B cell (primary cell): ENCODE measurements around the gene AK8.

Experiments used
- CTCF ChIP-seq: fragments of 200-600 bp; IDR thresholded peaks from one replicate; pipeline ENCODE4 v1.8.0; 2022; ENCODE audit warnings: antibody characterized with exemption, mild to moderate bottlenecking
- EZH2 ChIP-seq: IDR thresholded peaks from 2 replicates; pipeline ENCODE4 v1.6.1; 2012; ENCODE audit warnings: borderline replicate concordance, low read depth, mild to moderate bottlenecking, moderate library complexity, low read length; ENCODE audit not compliant: insufficient read depth, poor library complexity, severe bottlenecking

GRCh38 chr9:132782037-132782436 lies 96.0 kb downstream of the AK8 start:
- TF ChIP-seq CTCF (no peak), EZH2 (no peak)
